ENCODE data around the gene TBL3.

TBL3 gene

GRCh38 chr16:1942047-1942809 lies 29.6 kb upstream of the TBL3 start:
- TF ChIP-seq MYC (IDR thresholded peaks at IDR 0.05; ENCODE audit: low read depth, low read length), result no peak
- TF ChIP-seq, protein P1, sequence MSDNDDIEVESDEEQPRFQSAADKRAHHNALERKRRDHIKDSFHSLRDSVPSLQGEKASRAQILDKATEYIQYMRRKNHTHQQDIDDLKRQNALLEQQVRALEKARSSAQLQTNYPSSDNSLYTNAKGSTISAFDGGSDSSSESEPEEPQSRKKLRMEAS (IDR thresholded peaks at IDR 0.05; ENCODE audit: low read depth, low read length), result no peak
- TF ChIP-seq, protein P2, sequence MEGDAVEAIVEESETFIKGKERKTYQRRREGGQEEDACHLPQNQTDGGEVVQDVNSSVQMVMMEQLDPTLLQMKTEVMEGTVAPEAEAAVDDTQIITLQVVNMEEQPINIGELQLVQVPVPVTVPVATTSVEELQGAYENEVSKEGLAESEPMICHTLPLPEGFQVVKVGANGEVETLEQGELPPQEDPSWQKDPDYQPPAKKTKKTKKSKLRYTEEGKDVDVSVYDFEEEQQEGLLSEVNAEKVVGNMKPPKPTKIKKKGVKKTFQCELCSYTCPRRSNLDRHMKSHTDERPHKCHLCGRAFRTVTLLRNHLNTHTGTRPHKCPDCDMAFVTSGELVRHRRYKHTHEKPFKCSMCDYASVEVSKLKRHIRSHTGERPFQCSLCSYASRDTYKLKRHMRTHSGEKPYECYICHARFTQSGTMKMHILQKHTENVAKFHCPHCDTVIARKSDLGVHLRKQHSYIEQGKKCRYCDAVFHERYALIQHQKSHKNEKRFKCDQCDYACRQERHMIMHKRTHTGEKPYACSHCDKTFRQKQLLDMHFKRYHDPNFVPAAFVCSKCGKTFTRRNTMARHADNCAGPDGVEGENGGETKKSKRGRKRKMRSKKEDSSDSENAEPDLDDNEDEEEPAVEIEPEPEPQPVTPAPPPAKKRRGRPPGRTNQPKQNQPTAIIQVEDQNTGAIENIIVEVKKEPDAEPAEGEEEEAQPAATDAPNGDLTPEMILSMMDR (IDR thresholded peaks at IDR 0.05; ENCODE audit: low read depth, low read length), result no peak

DNA sequence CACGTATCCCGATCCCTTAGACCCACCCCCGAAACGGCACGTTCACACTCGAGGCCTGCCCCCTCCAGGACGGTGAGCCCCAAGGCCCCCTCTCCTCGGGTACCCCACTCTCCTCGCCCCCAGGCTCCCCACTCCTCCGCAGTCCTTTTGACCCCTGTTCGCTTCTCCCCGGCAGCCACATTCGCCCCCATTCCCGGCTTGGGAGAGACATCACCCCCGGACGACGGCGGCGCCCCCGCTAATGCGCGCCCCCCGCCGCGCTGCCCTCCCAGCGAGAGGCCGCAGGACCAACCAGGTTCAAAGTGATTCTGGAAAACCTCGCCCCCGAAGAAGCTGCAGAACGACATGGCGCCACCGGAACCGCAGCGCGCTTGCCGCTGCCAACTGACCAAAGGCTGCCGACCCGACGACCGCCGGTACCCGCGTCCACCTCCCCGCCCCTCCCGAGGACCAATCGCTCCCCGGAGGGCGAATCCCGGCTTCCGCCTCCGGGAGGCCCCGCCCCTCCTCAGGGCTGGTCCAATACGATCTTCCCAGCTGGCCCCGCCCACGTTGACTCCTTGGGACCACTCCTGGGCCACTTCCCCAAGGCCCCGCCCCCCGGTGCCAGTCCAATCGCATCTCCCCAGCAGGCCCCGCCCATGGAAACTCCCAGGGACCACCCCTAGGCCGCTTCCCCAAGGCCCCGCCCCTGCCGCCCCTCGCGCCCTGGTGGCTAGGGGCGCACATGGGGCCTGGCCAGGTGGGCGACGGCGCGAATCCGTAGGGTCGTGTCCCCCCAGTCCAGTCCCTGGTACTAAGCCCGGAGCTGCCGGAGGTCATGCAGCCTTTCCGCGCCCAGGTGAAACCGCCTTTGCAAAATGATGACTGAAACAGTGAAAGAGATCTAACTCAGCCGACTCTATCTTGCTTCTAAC lies 28.8 kb upstream of the TBL3 start, which contains the start of gene MSRB1:
Gene MSRB1 (minus strand): TSS at position 390 of the 917 bp plus-strand sequence. CDS start 43 bp downstream, at position 347.
- peak within 1 kb of the TSS; percentile 82 for H3K4me3 ChIP-seq (ENCODE audit: low read depth, low read length)
- TF ChIP-seq, protein P1 (IDR thresholded peaks at IDR 0.05; ENCODE audit: low read depth, low read length), result peak; percentile 67
- TF ChIP-seq, protein P2 (IDR thresholded peaks at IDR 0.05; ENCODE audit: low read depth, low read length), result no peak
- peak; percentile 75 for TF ChIP-seq MYC (IDR thresholded peaks at IDR 0.05; ENCODE audit: low read depth, low read length)
- peak; percentile 86 for TF ChIP-seq POLR2A (IDR thresholded peaks at IDR 0.05; ENCODE audit: extremely low read depth, insufficient read length)
- peak; percentile 98 for DNase-seq (ENCODE audit: low read depth)

More at GRCh38 chr16:1942047-1942809, 29.6 kb upstream of the TBL3 start:
- peak; percentile 90 for DNase-seq (ENCODE audit: low read depth)
- H3K4me3 ChIP-seq (ENCODE audit: low read depth, low read length), result peak overlapping the region; percentile 82

GRCh38 chr16:1944612-1945199 lies 27.1 kb upstream of the TBL3 start:
- DNase-seq (ENCODE audit: low read depth), result no peak
- TF ChIP-seq MYC (IDR thresholded peaks at IDR 0.05; ENCODE audit: low read depth, low read length), result no peak
- TF ChIP-seq, protein P1 (IDR thresholded peaks at IDR 0.05; ENCODE audit: low read depth, low read length), result no peak
- TF ChIP-seq, protein P2 (IDR thresholded peaks at IDR 0.05; ENCODE audit: low read depth, low read length), result no peak
- TF ChIP-seq POLR2A (IDR thresholded peaks at IDR 0.05; ENCODE audit: extremely low read depth, insufficient read length), result no peak

GRCh38 chr16:1945559-1946391 lies 26.1 kb upstream of the TBL3 start:
- no peak overlapping the region for H3K4me3 ChIP-seq (ENCODE audit: low read depth, low read length)
- TF ChIP-seq, protein P1 (IDR thresholded peaks at IDR 0.05; ENCODE audit: low read depth, low read length), result no peak
- no peak for TF ChIP-seq POLR2A (IDR thresholded peaks at IDR 0.05; ENCODE audit: extremely low read depth, insufficient read length)
- TF ChIP-seq MYC (IDR thresholded peaks at IDR 0.05; ENCODE audit: low read depth, low read length), result no peak
- TF ChIP-seq, protein P2 (IDR thresholded peaks at IDR 0.05; ENCODE audit: low read depth, low read length), result no peak
- DNase-seq (ENCODE audit: low read depth), result no peak

More at GRCh38 chr16:1944612-1945199, 27.1 kb upstream of the TBL3 start:
- no peak overlapping the region for H3K4me3 ChIP-seq (ENCODE audit: low read depth, low read length)

Measured in NB4 (cell line).